Endothelial cell of umbilical vein (primary cell): Measurements from ENCODE around the gene MTFMT. TPM values are rescaled to one million over a fixed set of nuclear protein-coding genes. Genes with fewer than 3 reads are reported as not detected.

ENCODE experiments used
- BruUV-seq: library from RNA; stranded (reverse); fragments of 400-500 nt; replicated peaks from 2 replicates; lab custom pipeline; 2021; lab: Mats Ljungman, UMichigan
- CTCF ChIA-PET: fragments of 300-600, 350-600 bp; sonication (Branson Sonifier 250); formaldehyde crosslinking; loops from one replicate; lab custom pipeline; 2021; ENCODE audit warnings: antibody characterized with exemption, inconsistent platforms; lab: Charles Lee
- POLR2A ChIA-PET: fragments of 300-600, 350-600 bp; sonication (Branson Sonifier 250); formaldehyde crosslinking; loops from one replicate; lab custom pipeline; 2021; ENCODE audit warnings: antibody characterized with exemption, inconsistent platforms; lab: Charles Lee
- DNase-seq: peaks from one replicate; pipeline ENCODE4 v3.0.0-alpha.2; 2011; ENCODE audit warnings: low read depth, low spot score
- FAIRE-seq: peaks from 2 replicates; lab custom pipeline; 2011; peaks lifted over from hg19 to GRCh38; lab: Jason Lieb, UNC
- H2AFZ ChIP-seq: 2 replicates; pipeline ENCODE4 v1.6.0; 2012; ENCODE audit warnings: low read depth, low read length, control low read depth, inconsistent platforms
- H3K27ac ChIP-seq: 2 replicates; pipeline ENCODE4 v1.5.1; 2011; ENCODE audit warnings: low read depth, mild to moderate bottlenecking, control low read depth, low read length, moderate library complexity; ENCODE audit not compliant: insufficient read depth
- H3K27me3 ChIP-seq, 2 experiments: 2 replicates each; pipeline versions ENCODE4 v1.6.0 to v1.6.1; 2011; ENCODE audit warnings: low read length in 2 of 2, mixed read lengths in 1 of 2; ENCODE audit not compliant: control insufficient read depth in 2 of 2, insufficient read depth in 2 of 2
- H3K36me3 ChIP-seq, 2 experiments: 2 replicates in 1 of 2; 3 replicates in 1 of 2; pipeline ENCODE4 v1.5.1; 2011; ENCODE audit warnings: low read length in 2 of 2, mild to moderate bottlenecking in 1 of 2, moderate library complexity in 1 of 2; ENCODE audit not compliant: control insufficient read depth in 2 of 2, insufficient read depth in 2 of 2; ENCODE audit errors: extremely low read depth in 1 of 2
- H3K4me1 ChIP-seq: 3 replicates; pipeline ENCODE4 v1.5.1; 2011; ENCODE audit warnings: mild to moderate bottlenecking, low read length; ENCODE audit not compliant: control insufficient read depth, insufficient read depth; ENCODE audit errors: extremely low read depth
- H3K4me2 ChIP-seq: 2 replicates; pipeline ENCODE4 v1.6.1; 2011; ENCODE audit warnings: low read length, control low read depth, mixed read lengths; ENCODE audit not compliant: insufficient read depth
- H3K4me3 ChIP-seq, 3 experiments: fragments of 200-600 bp in 1 of 3; sonication (generic), shearing (Covaris generic) in 1 of 3; replicated peaks in 1 of 3; 2 replicates each; pipeline ENCODE4 v1.5.1; 2011 to 2016; ENCODE audit warnings: control low read depth in 3 of 3, low read length in 3 of 3, mild to moderate bottlenecking in 2 of 3, inconsistent platforms in 1 of 3, low read depth in 1 of 3, moderate library complexity in 1 of 3; ENCODE audit not compliant: insufficient read depth in 1 of 3
- H3K79me2 ChIP-seq: 2 replicates; pipeline ENCODE4 v1.6.0; 2012; ENCODE audit warnings: low read length, inconsistent platforms; ENCODE audit not compliant: control insufficient read depth, insufficient read depth
- H3K9ac ChIP-seq: replicated peaks from 2 replicates; pipeline ENCODE3; 2011; ENCODE audit warnings: low read length, control low read depth; ENCODE audit not compliant: insufficient read depth; ENCODE audit errors: extremely low read depth
- H3K9me1 ChIP-seq: replicated peaks from 3 replicates; pipeline ENCODE4 v1.6.0; 2011; ENCODE audit warnings: mild to moderate bottlenecking, low read length; ENCODE audit not compliant: control insufficient read depth, insufficient read depth; ENCODE audit errors: extremely low read depth
- H3K9me3 ChIP-seq: replicated peaks from 2 replicates; pipeline ENCODE4 v1.5.1; 2012; ENCODE audit warnings: low read length, inconsistent platforms; ENCODE audit not compliant: control insufficient read depth, insufficient read depth
- H4K20me1 ChIP-seq: replicated peaks from 2 replicates; pipeline ENCODE3; 2011; ENCODE audit warnings: mild to moderate bottlenecking, low read length; ENCODE audit not compliant: control insufficient read depth, insufficient read depth; ENCODE audit errors: extremely low read depth
- EZH2 ChIP-seq: IDR thresholded peaks from 2 replicates; pipeline ENCODE4 v1.6.1; 2012; ENCODE audit warnings: borderline replicate concordance, low read depth, mild to moderate bottlenecking, moderate library complexity, low read length, inconsistent platforms; ENCODE audit not compliant: severe bottlenecking
- GATA2 ChIP-seq: IDR thresholded peaks from 2 replicates; pipeline ENCODE4 v1.7.0; 2011; ENCODE audit warnings: low read depth, mild to moderate bottlenecking, moderate library complexity, mixed read lengths, low read length; ENCODE audit not compliant: insufficient read length, insufficient read depth
- POLR2A ChIP-seq: IDR thresholded peaks from 2 replicates; pipeline ENCODE4 v1.6.1; 2012; ENCODE audit warnings: low read depth, mild to moderate bottlenecking, control low read depth, low read length
- POLR2AphosphoS5 ChIP-seq: IDR thresholded peaks from 2 replicates; pipeline ENCODE4 v1.6.1; 2012; ENCODE audit warnings: low read depth, mild to moderate bottlenecking, control low read depth, low read length, moderate library complexity; ENCODE audit not compliant: insufficient read depth
- dilution Hi-C: fragments of 300-500 bp; cut with MboI; formaldehyde crosslinking; loops from one replicate; pipeline ENCODE4 v1.15.0; 2019; ENCODE audit warnings: low sequenced_read_pairs; ENCODE audit not compliant: extremely low pct_ligation_motif_present
- intact Hi-C: fragments of 100-400 bp; cut with micrococcal nuclease; formaldehyde crosslinking; loops from one replicate; pipeline ENCODE4 v1.10.0; 2022
- polyA plus RNA-seq, 4 experiments: library from polyadenylated mRNA; depleted of rRNA in 3 of 4; stranded (reverse) in 3 of 4; unstranded in 1 of 4; fragments of >200 nt; gene quantifications; 2 replicates each; pipeline versions ENCODE4 v1.2.1 to v1.2.3, GENCODE V29; 2011 to 2012; ENCODE audit warnings: missing spikeins in 1 of 4
- total RNA-seq: library from RNA; stranded (reverse); gene quantifications from 2 replicates; pipeline ENCODE4 v1.2.3, GENCODE V29; 2021
- TF ChIP-seq, protein P1 (sequence below), 2 donors: IDR thresholded peaks; 1 replicate in 1 of 2; 2 replicates in 1 of 2; pipeline ENCODE4 v1.5.1; 2011; ENCODE audit warnings: low read length in 2 of 2, mild to moderate bottlenecking in 2 of 2, moderate library complexity in 2 of 2, control low read depth in 1 of 2, inconsistent platforms in 1 of 2, low read depth in 1 of 2; ENCODE audit not compliant: insufficient read depth in 1 of 2; ENCODE audit errors: extremely low read depth in 1 of 2
- TF ChIP-seq, protein P2 (sequence below): IDR thresholded peaks from 2 replicates; pipeline ENCODE4 v1.6.1; 2011; ENCODE audit not compliant: insufficient read depth, insufficient read length

The MTFMT gene
- total and polyA plus RNA-seq, 2 donors (not counting 3 experiments of a cell fraction or from before 2014, with no cell fraction given), result 7.5 to 20.4 TPM

DNA sequence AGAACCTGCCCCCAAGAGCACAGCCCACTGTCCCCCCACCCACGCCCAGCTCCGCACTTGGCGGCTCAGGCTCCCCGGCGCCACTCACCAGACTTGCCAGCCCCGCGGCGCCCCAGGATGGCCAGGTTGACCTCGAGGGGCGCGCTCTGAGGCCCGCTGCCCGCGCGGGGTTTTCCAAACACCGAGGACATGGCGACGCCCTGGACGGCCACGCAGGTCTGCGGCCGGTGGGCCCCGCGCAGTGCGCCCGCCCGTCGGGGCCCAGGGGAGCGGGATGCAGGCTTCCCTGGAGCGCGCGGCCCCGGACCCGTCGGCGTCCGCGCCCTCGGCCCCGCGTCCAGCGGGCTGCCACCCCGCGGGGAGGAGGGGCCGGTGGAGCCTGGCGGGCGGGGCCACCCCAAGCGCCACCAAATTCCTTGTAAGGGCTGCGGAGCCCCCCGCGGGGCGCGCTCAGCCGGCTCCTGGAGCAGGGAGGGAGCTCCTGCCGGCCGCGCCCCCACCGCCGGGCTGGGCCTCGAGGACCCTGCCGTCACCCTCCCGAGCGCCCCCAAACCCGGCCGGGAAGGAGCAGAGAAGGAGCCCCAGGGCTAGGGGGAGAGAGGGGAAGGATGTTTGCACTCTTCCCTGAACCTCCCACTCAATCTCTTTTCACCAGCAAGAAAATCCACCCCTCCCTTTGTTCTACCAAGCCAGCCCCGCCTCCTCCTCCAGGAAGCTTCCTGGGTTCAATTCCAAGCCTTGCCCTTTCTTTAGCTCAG, 38.4 kb upstream of the MTFMT start, which contains the start of gene RASL12:
Gene RASL12 (minus strand): TSS at position 347 of the 758 bp plus-strand sequence. CDS start 156 bp downstream, at position 191.
- Histone ChIP-seq H3K9ac (no peak within 1 kb of the TSS), H2AFZ (no peak within 1 kb of the TSS), H3K79me2 (no peaks in the 10 kb centered on the region), H4K20me1 (no peaks in the 10 kb centered on the region), H3K36me3 (no peaks in the 10 kb centered on the region), H3K4me2 (no peak within 1 kb of the TSS), H3K27me3 (peaks cover 31 to 44% of the 10 kb centered on the region in 2 experiments), H3K9me1 (no peaks in the 10 kb centered on the region), H3K4me3 (no peak within 1 kb of the TSS), H3K27ac (no peak within 1 kb of the TSS), H3K4me1 (no peaks in the 10 kb centered on the region), H3K9me3 (no peaks in the 10 kb centered on the region)
- ChIA-PET POLR2A (no interaction called here), CTCF (interaction anchor here (0.6 to 5.2 kb wide), 6 partner anchors 11 to 304 kb away, joined by 3 to 35 read pairs (median 8); partner anchors contain the start of gene KBTBD13)
- TF ChIP-seq POLR2A (no peak), EZH2 (peak; percentile 76), GATA2 (no peak), POLR2AphosphoS5 (no peak)
- TF ChIP-seq, protein P1, sequence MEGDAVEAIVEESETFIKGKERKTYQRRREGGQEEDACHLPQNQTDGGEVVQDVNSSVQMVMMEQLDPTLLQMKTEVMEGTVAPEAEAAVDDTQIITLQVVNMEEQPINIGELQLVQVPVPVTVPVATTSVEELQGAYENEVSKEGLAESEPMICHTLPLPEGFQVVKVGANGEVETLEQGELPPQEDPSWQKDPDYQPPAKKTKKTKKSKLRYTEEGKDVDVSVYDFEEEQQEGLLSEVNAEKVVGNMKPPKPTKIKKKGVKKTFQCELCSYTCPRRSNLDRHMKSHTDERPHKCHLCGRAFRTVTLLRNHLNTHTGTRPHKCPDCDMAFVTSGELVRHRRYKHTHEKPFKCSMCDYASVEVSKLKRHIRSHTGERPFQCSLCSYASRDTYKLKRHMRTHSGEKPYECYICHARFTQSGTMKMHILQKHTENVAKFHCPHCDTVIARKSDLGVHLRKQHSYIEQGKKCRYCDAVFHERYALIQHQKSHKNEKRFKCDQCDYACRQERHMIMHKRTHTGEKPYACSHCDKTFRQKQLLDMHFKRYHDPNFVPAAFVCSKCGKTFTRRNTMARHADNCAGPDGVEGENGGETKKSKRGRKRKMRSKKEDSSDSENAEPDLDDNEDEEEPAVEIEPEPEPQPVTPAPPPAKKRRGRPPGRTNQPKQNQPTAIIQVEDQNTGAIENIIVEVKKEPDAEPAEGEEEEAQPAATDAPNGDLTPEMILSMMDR (IDR thresholded peaks at IDR 0.05; ENCODE audit: extremely low read depth in 1 of 2, insufficient read depth in 1 of 2, low read depth in 1 of 2, low read length in 2 of 2), result no peak
- TF ChIP-seq, protein P2, sequence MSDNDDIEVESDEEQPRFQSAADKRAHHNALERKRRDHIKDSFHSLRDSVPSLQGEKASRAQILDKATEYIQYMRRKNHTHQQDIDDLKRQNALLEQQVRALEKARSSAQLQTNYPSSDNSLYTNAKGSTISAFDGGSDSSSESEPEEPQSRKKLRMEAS, result no peak
- dilution Hi-C loops (no loop called here), intact Hi-C loops (no loop called here)
- DNase-seq (no peak), FAIRE-seq (no peak)
- no TSS peak for BruUV-seq
